Loucy (cell line): ENCODE measurements around the gene THYN1.

Source experiments
- H2AFZ ChIP-seq: fragments of 200-600 bp; sonication (generic); 2 replicates; pipeline ENCODE4 v1.6.0; 2016; ENCODE audit warnings: antibody characterized with exemption, mild to moderate bottlenecking, low read length, moderate library complexity
- H3F3A ChIP-seq: fragments of 200-600 bp; 2 replicates; pipeline ENCODE4 v1.6.0; 2016; ENCODE audit warnings: antibody characterized with exemption, low read depth, mild to moderate bottlenecking
- H3K27me3 ChIP-seq: fragments of 200-600 bp; sonication (generic); 2 replicates; pipeline ENCODE4 v1.6.1; 2014; ENCODE audit warnings: low read length, mild to moderate bottlenecking; ENCODE audit not compliant: insufficient read depth, poor library complexity, severe bottlenecking
- H3K36me3 ChIP-seq: fragments of 200-600 bp; sonication (generic); 2 replicates; pipeline ENCODE4 v1.6.1; 2016; ENCODE audit warnings: low read length; ENCODE audit not compliant: insufficient read depth
- H3K4me1 ChIP-seq: fragments of 200-600 bp; sonication (generic); 2 replicates; pipeline ENCODE4 v1.5.1; 2014; ENCODE audit warnings: low read length, mild to moderate bottlenecking; ENCODE audit not compliant: insufficient read depth, poor library complexity, severe bottlenecking
- H3K4me2 ChIP-seq: fragments of 200-600 bp; sonication (generic); 2 replicates; pipeline ENCODE4 v1.6.0; 2014; ENCODE audit warnings: antibody characterized with exemption, low read length, low read depth, mild to moderate bottlenecking; ENCODE audit not compliant: poor library complexity, severe bottlenecking
- H3K4me3 ChIP-seq: fragments of 200-600 bp; sonication (generic); 2 replicates; pipeline ENCODE4 v1.5.1; 2014; ENCODE audit warnings: low read length, mild to moderate bottlenecking, mixed read lengths; ENCODE audit not compliant: poor library complexity, severe bottlenecking
- H3K79me2 ChIP-seq: fragments of 200-600 bp; sonication (generic); 2 replicates; pipeline ENCODE4 v1.6.1; 2014; ENCODE audit warnings: low read length; ENCODE audit not compliant: insufficient read depth
- H3K9ac ChIP-seq: fragments of 200-600 bp; sonication (generic); 2 replicates; pipeline ENCODE4 v1.6.0; 2014; ENCODE audit warnings: mild to moderate bottlenecking, low read depth, low read length, moderate library complexity; ENCODE audit not compliant: poor library complexity, severe bottlenecking
- H3K9me2 ChIP-seq: fragments of 200-600 bp; sonication (generic); replicated peaks from 2 replicates; pipeline ENCODE4 v1.6.1; 2016; ENCODE audit warnings: low read depth, low read length, mixed read lengths
- H3K9me3 ChIP-seq: fragments of 200-600 bp; sonication (generic); 2 replicates; pipeline ENCODE4 v1.6.1; 2014; ENCODE audit warnings: mild to moderate bottlenecking, antibody characterized with exemption, low read length, low read depth; ENCODE audit not compliant: insufficient read depth
- H4K20me1 ChIP-seq: fragments of 200-600 bp; sonication (generic); 2 replicates; pipeline ENCODE4 v1.6.0; 2014; ENCODE audit warnings: antibody characterized with exemption, low read length, mild to moderate bottlenecking; ENCODE audit not compliant: insufficient read depth, poor library complexity, severe bottlenecking
- EZH2phosphoT487 ChIP-seq: fragments of 200-600 bp; IDR thresholded peaks from 2 replicates; pipeline ENCODE4 v1.6.1; 2018; ENCODE audit warnings: antibody characterized with exemption, mild to moderate bottlenecking, moderate library complexity, borderline replicate concordance
- TF ChIP-seq, protein P1 (sequence below): fragments of 200-600 bp; sonication (generic); conservative IDR thresholded peaks from 2 replicates; pipeline ENCODE4 v1.5.1; 2014; ENCODE audit warnings: mild to moderate bottlenecking, antibody characterized with exemption, low read length

Gene THYN1

DNA sequence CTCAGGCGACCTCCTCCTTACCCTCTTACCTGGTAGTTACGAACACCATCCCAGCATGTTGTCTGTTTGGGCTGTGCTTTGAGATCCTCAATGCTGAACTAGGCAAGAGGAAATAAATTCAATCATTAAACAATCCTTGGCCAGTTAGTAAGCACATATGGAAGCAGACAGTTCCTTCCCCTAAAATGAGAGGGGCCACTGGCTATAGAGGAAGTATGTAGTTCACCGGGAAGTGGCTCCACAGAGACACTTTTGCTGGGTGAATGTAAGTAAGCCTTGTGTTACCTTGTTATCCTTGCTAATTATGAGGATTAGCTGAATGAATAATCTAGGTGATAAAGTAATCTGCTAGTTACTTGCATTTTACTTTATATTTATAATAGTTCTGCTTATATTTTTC is 2.9 kb downstream of the THYN1 start:
- no peaks in the 10 kb centered on the region for H3F3A ChIP-seq
- H3K36me3 ChIP-seq = peaks cover 48% of the 10 kb centered on the region; the same call in 1 of the 2 replicates
- no peaks in the 10 kb centered on the region for H3K9me3 ChIP-seq
- no peaks in the 10 kb centered on the region for H3K9me2 ChIP-seq
- TF ChIP-seq, protein P1, sequence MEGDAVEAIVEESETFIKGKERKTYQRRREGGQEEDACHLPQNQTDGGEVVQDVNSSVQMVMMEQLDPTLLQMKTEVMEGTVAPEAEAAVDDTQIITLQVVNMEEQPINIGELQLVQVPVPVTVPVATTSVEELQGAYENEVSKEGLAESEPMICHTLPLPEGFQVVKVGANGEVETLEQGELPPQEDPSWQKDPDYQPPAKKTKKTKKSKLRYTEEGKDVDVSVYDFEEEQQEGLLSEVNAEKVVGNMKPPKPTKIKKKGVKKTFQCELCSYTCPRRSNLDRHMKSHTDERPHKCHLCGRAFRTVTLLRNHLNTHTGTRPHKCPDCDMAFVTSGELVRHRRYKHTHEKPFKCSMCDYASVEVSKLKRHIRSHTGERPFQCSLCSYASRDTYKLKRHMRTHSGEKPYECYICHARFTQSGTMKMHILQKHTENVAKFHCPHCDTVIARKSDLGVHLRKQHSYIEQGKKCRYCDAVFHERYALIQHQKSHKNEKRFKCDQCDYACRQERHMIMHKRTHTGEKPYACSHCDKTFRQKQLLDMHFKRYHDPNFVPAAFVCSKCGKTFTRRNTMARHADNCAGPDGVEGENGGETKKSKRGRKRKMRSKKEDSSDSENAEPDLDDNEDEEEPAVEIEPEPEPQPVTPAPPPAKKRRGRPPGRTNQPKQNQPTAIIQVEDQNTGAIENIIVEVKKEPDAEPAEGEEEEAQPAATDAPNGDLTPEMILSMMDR = no peak
- TF ChIP-seq EZH2phosphoT487 = no peak
- no peak overlapping the region for H3K4me2 ChIP-seq
- no peak overlapping the region for H2AFZ ChIP-seq
- H4K20me1 ChIP-seq = no peaks in the 10 kb centered on the region
- peaks cover 37% of the 10 kb centered on the region for H3K79me2 ChIP-seq
- H3K27me3 ChIP-seq = no peaks in the 10 kb centered on the region
- no peak overlapping the region for H3K4me3 ChIP-seq
- H3K9ac ChIP-seq = no peak overlapping the region
- peaks cover 33% of the 10 kb centered on the region for H3K4me1 ChIP-seq

DNA sequence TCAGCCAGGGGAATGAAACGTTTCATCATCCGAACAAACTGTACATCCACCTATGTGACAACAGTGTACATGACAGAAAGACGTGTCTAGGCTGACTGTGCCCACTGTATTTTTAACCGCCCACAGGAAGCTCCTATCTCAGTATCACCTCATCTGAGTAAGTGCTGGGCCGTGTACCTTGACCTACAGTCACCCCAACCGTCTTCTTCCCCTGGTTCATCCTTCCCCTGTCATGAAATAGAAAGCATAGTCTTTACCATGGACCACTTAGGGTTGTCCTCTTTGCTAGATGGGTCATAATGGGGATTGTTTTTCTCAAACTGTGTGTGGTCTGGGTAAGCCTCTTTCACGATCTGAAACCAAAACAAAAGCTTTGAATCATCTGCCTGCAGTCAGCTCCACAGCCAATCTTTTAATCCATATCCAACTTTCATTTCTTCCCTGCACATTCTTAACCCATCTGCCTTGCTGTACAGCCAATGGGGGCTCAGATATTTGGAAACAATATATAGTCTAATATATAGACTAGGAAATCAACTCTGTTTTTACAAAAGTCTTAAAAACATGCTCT is 4.2 kb downstream of the THYN1 start:
- peaks cover 24% of the 10 kb centered on the region for H3K79me2 ChIP-seq
- H3K4me3 ChIP-seq = no peak overlapping the region
- no peaks in the 10 kb centered on the region for H4K20me1 ChIP-seq
- H3K9ac ChIP-seq = no peak overlapping the region
- H3K9me3 ChIP-seq = no peaks in the 10 kb centered on the region
- no peaks in the 10 kb centered on the region for H3K9me2 ChIP-seq
- TF ChIP-seq, protein P1 = no peak
- TF ChIP-seq EZH2phosphoT487 = no peak
- no peak overlapping the region for H3K4me2 ChIP-seq
- no peaks in the 10 kb centered on the region for H3F3A ChIP-seq
- no peaks in the 10 kb centered on the region for H3K27me3 ChIP-seq
- no peak overlapping the region for H2AFZ ChIP-seq
- H3K4me1 ChIP-seq = peaks cover 23% of the 10 kb centered on the region
- peaks cover 57% of the 10 kb centered on the region; the same call in 1 of the 2 replicates for H3K36me3 ChIP-seq

DNA sequence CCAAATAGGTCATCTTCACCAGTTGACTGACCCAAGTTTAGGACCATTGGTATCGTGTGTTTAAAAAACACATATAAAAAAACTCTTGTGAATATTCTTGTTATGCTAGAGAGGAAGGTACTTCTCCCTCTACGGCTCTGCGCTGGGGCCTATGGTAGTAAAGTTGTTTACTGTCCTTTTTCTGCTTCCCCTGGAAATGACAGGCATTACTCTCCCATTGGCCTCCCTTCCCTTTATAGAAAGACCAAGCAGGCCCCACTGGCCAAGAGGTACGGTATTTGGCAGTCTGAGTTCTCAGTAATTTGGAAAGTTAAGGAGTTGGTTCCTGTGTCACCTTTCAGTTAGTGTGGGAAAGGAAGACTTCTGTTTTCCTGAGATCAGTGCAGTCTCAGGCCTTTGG is 6.5 kb downstream of the THYN1 start:
- Histone ChIP-seq H3K27me3 (no peaks in the 10 kb centered on the region), H4K20me1 (no peaks in the 10 kb centered on the region), H3K9ac (no peak overlapping the region), H3K9me2 (no peaks in the 10 kb centered on the region), H3K9me3 (no peaks in the 10 kb centered on the region), H3K4me1 (peaks cover 11% of the 10 kb centered on the region), H2AFZ (no peak overlapping the region), H3K4me3 (no peak overlapping the region), H3K36me3 (peaks cover 77% of the 10 kb centered on the region; the same call in 1 of the 2 replicates), H3K4me2 (no peak overlapping the region), H3K79me2 (peaks cover 6% of the 10 kb centered on the region), H3F3A (no peaks in the 10 kb centered on the region)
- no peak for TF ChIP-seq EZH2phosphoT487
- TF ChIP-seq, protein P1 = no peak
